Osteocyte (in vitro differentiated cells): Measurements from ENCODE around the gene GMDS. TPM values are rescaled to one million over a fixed set of nuclear protein-coding genes. Genes with fewer than 3 reads are reported as not detected.
A peak's percentile ranks its signal among the peaks of the same experiment; 100 is the strongest.

ENCODE experiments used
- DNase-seq: peaks from one replicate; pipeline ENCODE4 v3.0.0; 2021; ENCODE audit warnings: mixed read lengths; ENCODE audit not compliant: unreplicated experiment; ENCODE audit errors: extremely low spot score
- H3K27ac Mint-ChIP-seq: one replicate; pipeline ENCODE4 v1.8.0; 2021; ENCODE audit warnings: mild to moderate bottlenecking, mixed read lengths; ENCODE audit not compliant: unreplicated experiment
- H3K27me3 Mint-ChIP-seq: one replicate; pipeline ENCODE4 v1.8.0; 2021; ENCODE audit warnings: mixed read lengths; ENCODE audit not compliant: unreplicated experiment
- H3K36me3 Mint-ChIP-seq: one replicate; pipeline ENCODE4 v1.8.0; 2021; ENCODE audit warnings: mixed read lengths; ENCODE audit not compliant: unreplicated experiment
- H3K4me1 Mint-ChIP-seq: one replicate; pipeline ENCODE4 v1.8.0; 2021; ENCODE audit warnings: mixed read lengths; ENCODE audit not compliant: unreplicated experiment
- H3K4me3 Mint-ChIP-seq: one replicate; pipeline ENCODE4 v1.8.0; 2021; ENCODE audit warnings: mild to moderate bottlenecking, moderate library complexity, mixed read lengths; ENCODE audit not compliant: unreplicated experiment
- H3K9me3 Mint-ChIP-seq: one replicate; pipeline ENCODE4 v1.8.0; 2021; ENCODE audit warnings: mixed read lengths; ENCODE audit not compliant: unreplicated experiment
- CTCF ChIP-seq: fragments of 200-600 bp; sonication (generic); IDR thresholded peaks from 2 replicates; pipeline ENCODE4 v1.5.0; 2021; ENCODE audit warnings: antibody characterized with exemption, mild to moderate bottlenecking, moderate library complexity
- total RNA-seq: library from RNA; stranded (reverse); gene quantifications from 2 replicates; pipeline ENCODE4 v1.2.1, GENCODE V29; 2021

Gene GMDS
- total RNA-seq, 1 donor from 2014 or later = 30.7 TPM

DNA sequence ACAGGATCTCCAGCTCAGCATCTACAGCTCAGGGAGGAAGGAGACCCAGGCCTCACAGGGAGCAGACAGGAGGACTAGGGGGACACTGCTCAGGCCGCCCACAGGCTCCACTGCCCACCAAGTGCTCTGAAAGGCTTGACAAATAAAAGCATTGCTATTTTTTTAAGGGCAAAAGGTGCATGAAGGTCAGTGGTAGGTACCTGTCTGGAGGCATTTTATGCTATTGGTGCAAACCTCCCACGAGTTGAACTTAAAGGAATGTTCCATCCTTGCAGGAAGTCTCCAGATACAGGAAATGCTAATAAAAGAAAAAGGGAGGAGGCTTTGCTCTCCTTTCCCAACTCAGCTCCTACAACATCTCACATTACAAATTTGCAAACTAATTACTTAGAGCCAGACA is 407.6 kb downstream of the GMDS start:
- DNase-seq = no peak
- no peak for TF ChIP-seq CTCF
- Mint-ChIP-seq H3K36me3 (no peaks in the 10 kb centered on the region), H3K27me3 (no peaks in the 10 kb centered on the region), H3K9me3 (no peaks in the 10 kb centered on the region), H3K4me3 (no peak overlapping the region), H3K27ac (peak overlapping the region; percentile 78), H3K4me1 (peaks cover 57% of the 10 kb centered on the region)

GRCh38 chr6:1836690-1837089 is 408.7 kb downstream of the GMDS start:
- no peak for TF ChIP-seq CTCF
- H3K4me3 Mint-ChIP-seq = no peak overlapping the region
- no peaks in the 10 kb centered on the region for H3K36me3 Mint-ChIP-seq
- H3K27me3 Mint-ChIP-seq = no peaks in the 10 kb centered on the region
- DNase-seq = no peak
- H3K9me3 Mint-ChIP-seq = no peaks in the 10 kb centered on the region
- peaks cover 67% of the 10 kb centered on the region for H3K4me1 Mint-ChIP-seq
- H3K27ac Mint-ChIP-seq = no peak overlapping the region

DNA sequence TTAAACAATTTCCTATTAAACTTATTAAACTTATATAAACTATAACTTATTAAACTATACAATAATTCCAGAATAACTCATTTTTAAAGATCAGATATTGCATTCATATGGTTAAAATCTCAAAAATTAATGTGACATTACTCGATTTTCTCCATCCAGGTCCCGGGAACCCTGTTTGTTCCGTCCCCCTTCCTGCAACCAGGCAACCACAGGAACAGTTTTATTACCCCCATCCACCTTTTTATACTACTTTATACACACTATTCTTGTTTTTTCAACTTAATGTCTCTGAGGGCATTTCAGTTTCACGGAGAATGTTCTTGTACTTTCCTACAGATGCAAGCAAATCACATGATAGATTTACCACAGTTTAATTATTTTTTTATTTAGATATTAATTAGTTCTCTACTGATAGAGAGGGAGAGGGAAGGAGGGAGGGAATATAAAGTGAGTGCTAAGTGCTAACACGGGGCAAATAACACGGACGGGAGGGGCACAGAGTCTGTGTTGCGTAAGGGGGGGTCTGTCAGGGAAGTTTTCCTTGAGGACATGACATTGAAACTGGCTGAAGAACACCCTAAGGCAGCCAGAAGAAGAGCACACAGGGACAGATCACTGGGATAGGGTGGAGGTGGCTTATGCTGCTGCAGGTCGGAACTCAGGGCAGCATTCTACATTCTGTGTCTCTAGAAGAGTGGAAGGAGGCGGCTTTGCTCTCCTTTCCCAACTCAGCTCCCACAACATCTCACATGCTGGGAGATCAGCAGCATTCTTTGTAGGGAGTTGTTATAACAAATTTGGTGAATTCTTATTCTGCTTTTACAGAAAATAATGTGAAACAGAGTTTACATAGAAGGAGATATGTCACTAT is 410.5 kb downstream of the GMDS start:
- DNase-seq = no peak
- H3K27ac Mint-ChIP-seq = peak overlapping the region; percentile 32
- H3K36me3 Mint-ChIP-seq = no peaks in the 10 kb centered on the region
- peaks cover 75% of the 10 kb centered on the region for H3K4me1 Mint-ChIP-seq
- TF ChIP-seq CTCF = no peak
- no peaks in the 10 kb centered on the region for H3K27me3 Mint-ChIP-seq
- no peaks in the 10 kb centered on the region for H3K9me3 Mint-ChIP-seq
- no peak overlapping the region for H3K4me3 Mint-ChIP-seq

DNA sequence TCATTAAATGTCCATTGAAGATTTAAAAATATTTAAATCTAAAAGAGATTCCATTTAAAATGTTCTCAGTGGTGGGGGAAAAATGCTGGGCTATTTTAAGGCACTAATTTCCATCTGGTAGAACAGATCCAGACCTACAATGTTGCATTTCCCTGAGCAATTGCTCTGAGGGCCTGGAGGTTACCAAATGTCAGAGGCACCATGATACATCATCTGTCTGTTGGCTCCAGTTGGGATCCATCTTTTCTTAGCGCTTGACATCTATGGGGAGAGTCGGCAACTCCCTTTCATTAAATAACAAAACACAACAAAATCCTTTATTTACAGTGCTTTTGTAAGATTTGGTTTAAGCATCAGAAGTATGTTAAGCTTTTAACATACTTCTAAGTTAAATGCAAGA is 411.2 kb downstream of the GMDS start:
- Mint-ChIP-seq H3K4me3 (no peak overlapping the region), H3K4me1 (peaks cover 68% of the 10 kb centered on the region), H3K36me3 (no peaks in the 10 kb centered on the region), H3K27me3 (no peaks in the 10 kb centered on the region), H3K27ac (peak overlapping the region; percentile 31), H3K9me3 (no peaks in the 10 kb centered on the region)
- TF ChIP-seq CTCF = no peak
- no peak for DNase-seq

- peaks cover 9% of the 10 kb centered on the region for H3K36me3 Mint-ChIP-seq
- no peak for DNase-seq
- peak overlapping the region; percentile 54 for H3K4me3 Mint-ChIP-seq
- H3K4me1 Mint-ChIP-seq = peaks cover 57% of the 10 kb centered on the region
- peaks cover 10% of the 10 kb centered on the region for H3K9me3 Mint-ChIP-seq
- H3K27ac Mint-ChIP-seq = peak overlapping the region; percentile 88
- TF ChIP-seq CTCF = no peak
- no peaks in the 10 kb centered on the region for H3K27me3 Mint-ChIP-seq
Observed at GRCh38 chr6:1832844-1833787, 412.3 kb downstream of the GMDS start.
